Measurements from ENCODE around the gene ZNF83.

ZNF83 gene

DNA sequence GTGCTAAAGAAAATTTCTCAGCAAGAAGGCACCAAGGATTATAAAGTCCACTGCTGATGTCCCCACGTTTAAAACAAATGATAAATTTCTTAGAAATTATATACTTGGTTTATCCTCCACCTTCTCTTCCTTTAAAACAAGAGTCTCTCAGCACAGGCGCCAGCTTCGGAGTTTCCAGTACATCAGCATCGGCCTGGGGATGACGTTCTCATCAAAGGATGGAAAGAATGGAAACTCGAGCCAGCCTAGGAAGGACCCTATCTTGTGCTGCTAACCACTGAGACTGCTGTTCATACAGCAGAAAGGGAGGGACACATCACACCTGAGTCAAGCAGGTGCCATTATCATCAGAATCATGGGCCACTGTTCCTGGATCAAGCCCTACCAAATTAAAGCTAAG is 29.8 kb upstream of the ZNF83 start:
- ATAC-seq = no peak
- TF ChIP-seq PPARA (CRISPR knock-in tag; IDR thresholded peaks at IDR 0.05; ENCODE audit: borderline replicate concordance) (no peak), ZNF70 (CRISPR knock-in tag; IDR thresholded peaks at IDR 0.05) (no peak), POU6F1 (CRISPR knock-in tag; IDR thresholded peaks at IDR 0.05; ENCODE audit: borderline replicate concordance, low read depth) (no peak), ZNF565 (CRISPR knock-in tag; conservative IDR thresholded peaks at IDR 0.05; ENCODE audit: low read depth) (no peak), ZC3H10 (CRISPR knock-in tag; IDR thresholded peaks at IDR 0.05) (no peak), ISL1 (CRISPR knock-in tag; IDR thresholded peaks at IDR 0.05) (no peak), CSDC2 (CRISPR knock-in tag; IDR thresholded peaks at IDR 0.05) (no peak), ZFP3 (CRISPR knock-in tag; IDR thresholded peaks at IDR 0.05) (no peak), OSR1 (CRISPR knock-in tag; IDR thresholded peaks at IDR 0.05) (no peak), ESRRG (CRISPR knock-in tag; IDR thresholded peaks at IDR 0.05) (no peak), ARNTL (CRISPR knock-in tag; IDR thresholded peaks at IDR 0.05; ENCODE audit: borderline replicate concordance, low read depth) (no peak), CREB5 (CRISPR knock-in tag; IDR thresholded peaks at IDR 0.05; ENCODE audit: low read depth) (no peak)

DNA sequence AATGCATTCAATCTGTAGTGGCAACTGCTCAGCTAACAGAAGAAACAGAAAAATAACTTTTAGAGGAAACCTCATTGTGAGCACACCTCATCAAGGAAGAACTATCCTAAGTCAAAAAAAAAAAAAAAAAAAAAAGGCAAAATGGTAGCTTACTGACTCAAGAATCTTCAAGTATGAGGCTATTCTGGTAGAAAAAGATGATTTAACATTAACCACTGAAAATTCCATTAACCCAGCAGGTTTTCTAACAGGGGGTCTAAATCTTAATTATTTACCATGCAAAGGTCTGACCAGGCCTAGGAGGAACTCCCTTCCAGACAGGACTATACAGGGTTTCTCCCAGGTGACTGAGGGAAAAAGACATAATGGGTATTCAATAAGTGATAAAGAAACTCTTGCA is 28.4 kb upstream of the ZNF83 start:
- TF ChIP-seq, protein P1, sequence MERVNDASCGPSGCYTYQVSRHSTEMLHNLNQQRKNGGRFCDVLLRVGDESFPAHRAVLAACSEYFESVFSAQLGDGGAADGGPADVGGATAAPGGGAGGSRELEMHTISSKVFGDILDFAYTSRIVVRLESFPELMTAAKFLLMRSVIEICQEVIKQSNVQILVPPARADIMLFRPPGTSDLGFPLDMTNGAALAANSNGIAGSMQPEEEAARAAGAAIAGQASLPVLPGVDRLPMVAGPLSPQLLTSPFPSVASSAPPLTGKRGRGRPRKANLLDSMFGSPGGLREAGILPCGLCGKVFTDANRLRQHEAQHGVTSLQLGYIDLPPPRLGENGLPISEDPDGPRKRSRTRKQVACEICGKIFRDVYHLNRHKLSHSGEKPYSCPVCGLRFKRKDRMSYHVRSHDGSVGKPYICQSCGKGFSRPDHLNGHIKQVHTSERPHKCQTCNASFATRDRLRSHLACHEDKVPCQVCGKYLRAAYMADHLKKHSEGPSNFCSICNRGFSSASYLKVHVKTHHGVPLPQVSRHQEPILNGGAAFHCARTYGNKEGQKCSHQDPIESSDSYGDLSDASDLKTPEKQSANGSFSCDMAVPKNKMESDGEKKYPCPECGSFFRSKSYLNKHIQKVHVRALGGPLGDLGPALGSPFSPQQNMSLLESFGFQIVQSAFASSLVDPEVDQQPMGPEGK (CRISPR knock-in tag; IDR thresholded peaks at IDR 0.05; ENCODE audit: borderline replicate concordance) = no peak
- ATAC-seq = no peak

DNA sequence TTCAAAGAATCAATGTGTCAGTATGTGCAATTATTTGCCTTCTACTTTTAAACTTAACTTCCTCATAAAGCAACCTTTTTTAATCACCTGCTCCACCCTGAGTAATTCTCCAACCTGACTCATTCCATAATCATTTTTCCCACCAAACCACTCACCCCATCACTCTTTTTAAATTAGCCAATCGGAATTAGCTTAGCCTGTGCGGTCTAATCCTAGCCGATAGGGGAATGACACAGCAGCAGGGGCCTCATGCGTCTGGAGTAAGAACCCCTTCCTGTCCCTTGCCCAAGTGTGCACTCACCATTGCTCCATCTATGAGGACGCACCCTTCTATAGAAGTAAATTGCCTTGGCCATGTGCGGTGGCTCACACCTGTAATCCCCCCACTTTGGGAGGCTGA is 27.4 kb upstream of the ZNF83 start:
- no peak for ATAC-seq

GRCh38 chr19:52665027-52665426 is 26.9 kb upstream of the ZNF83 start:
- ATAC-seq = no peak
- TF ChIP-seq OSR1 (CRISPR knock-in tag; IDR thresholded peaks at IDR 0.05) = no peak
- TF ChIP-seq PPARA (CRISPR knock-in tag; IDR thresholded peaks at IDR 0.05; ENCODE audit: borderline replicate concordance) = no peak
- no peak for TF ChIP-seq POU6F1 (CRISPR knock-in tag; IDR thresholded peaks at IDR 0.05; ENCODE audit: borderline replicate concordance, low read depth)
- no peak for TF ChIP-seq CREB5 (CRISPR knock-in tag; IDR thresholded peaks at IDR 0.05; ENCODE audit: low read depth)
- TF ChIP-seq ZNF70 (CRISPR knock-in tag; IDR thresholded peaks at IDR 0.05) = no peak
- no peak for TF ChIP-seq CSRNP3 (CRISPR knock-in tag; IDR thresholded peaks at IDR 0.05)
- TF ChIP-seq ESRRG (CRISPR knock-in tag; IDR thresholded peaks at IDR 0.05) = no peak
- TF ChIP-seq ZFP30 (CRISPR knock-in tag; IDR thresholded peaks at IDR 0.05) = no peak
- no peak for TF ChIP-seq GLIS3 (CRISPR knock-in tag; IDR thresholded peaks at IDR 0.05)
- no peak for TF ChIP-seq ARNTL (CRISPR knock-in tag; IDR thresholded peaks at IDR 0.05; ENCODE audit: borderline replicate concordance, low read depth)
- no peak for TF ChIP-seq TOX (CRISPR knock-in tag; IDR thresholded peaks at IDR 0.05; ENCODE audit: borderline replicate concordance)
- no peak for TF ChIP-seq ZFP3 (CRISPR knock-in tag; IDR thresholded peaks at IDR 0.05)

More for the DNA sequence above, 27.4 kb upstream of the ZNF83 start:
- TF ChIP-seq ESRRG (CRISPR knock-in tag; IDR thresholded peaks at IDR 0.05) = no peak
- no peak for TF ChIP-seq ZFP30 (CRISPR knock-in tag; IDR thresholded peaks at IDR 0.05)
- no peak for TF ChIP-seq CSDC2 (CRISPR knock-in tag; IDR thresholded peaks at IDR 0.05)
- no peak for TF ChIP-seq ZNF70 (CRISPR knock-in tag; IDR thresholded peaks at IDR 0.05)
- TF ChIP-seq SNAI2 (CRISPR knock-in tag; IDR thresholded peaks at IDR 0.05) = no peak
- no peak for TF ChIP-seq CSRNP3 (CRISPR knock-in tag; IDR thresholded peaks at IDR 0.05)
